A673 (cell line): ENCODE data around the gene DRC7. TPM values are rescaled to one million over a fixed set of nuclear protein-coding genes. Genes with fewer than 3 reads are reported as not detected.
A peak's percentile ranks its signal among the peaks of the same experiment; 100 is the strongest.

Experiments
- BruUV-seq: library from RNA; stranded (reverse); fragments of 400-500 nt; replicated peaks from 2 replicates; lab custom pipeline; 2021; lab: Mats Ljungman, UMichigan
- CTCF ChIA-PET: fragments of 300-600 bp; sonication (Branson Sonifier 250); formaldehyde crosslinking; loops from one replicate; lab custom pipeline; 2022; ENCODE audit warnings: antibody characterized with exemption; lab: Charles Lee
- POLR2A ChIA-PET: fragments of 300-600 bp; sonication (Branson Sonifier 250); formaldehyde crosslinking; loops from one replicate; lab custom pipeline; 2022; ENCODE audit warnings: antibody characterized with exemption; ENCODE audit not compliant: low non-redundant PET; lab: Charles Lee
- DNase-seq: peaks from one replicate; pipeline ENCODE4 v3.0.0-alpha.2; 2015; ENCODE audit warnings: low spot score
- H3K27ac ChIP-seq: fragments of 200-600 bp; sonication (generic); 2 replicates; pipeline ENCODE4 v1.5.1; 2016; ENCODE audit warnings: mixed run types, low read depth, mild to moderate bottlenecking, mixed read lengths, antibody characterized with exemption, low read length; ENCODE audit not compliant: poor library complexity, severe bottlenecking
- H3K27me3 ChIP-seq: fragments of 200-600 bp; sonication (generic); replicated peaks from 2 replicates; pipeline ENCODE4 v1.6.1; 2017; ENCODE audit warnings: mixed run types, low read depth, mild to moderate bottlenecking, mixed read lengths, antibody characterized with exemption, low read length; ENCODE audit not compliant: insufficient read depth, poor library complexity
- H3K36me3 ChIP-seq: fragments of 200-600 bp; sonication (generic); 2 replicates; pipeline ENCODE4 v1.6.1; 2016; ENCODE audit warnings: mixed run types, mild to moderate bottlenecking, mixed read lengths, antibody characterized with exemption, low read length; ENCODE audit not compliant: insufficient read depth, poor library complexity, severe bottlenecking
- H3K4me1 ChIP-seq: fragments of 200-600 bp; sonication (generic); 2 replicates; pipeline ENCODE4 v1.6.1; 2017; ENCODE audit warnings: mixed run types, mild to moderate bottlenecking, mixed read lengths, antibody characterized with exemption, low read length; ENCODE audit not compliant: insufficient read depth, poor library complexity, severe bottlenecking
- H3K4me3 ChIP-seq: fragments of 200-600 bp; sonication (generic); 2 replicates; pipeline ENCODE4 v1.5.1; 2016; ENCODE audit warnings: low read depth, mixed run types, mild to moderate bottlenecking, mixed read lengths, low read length; ENCODE audit not compliant: poor library complexity, severe bottlenecking
- H3K9me3 ChIP-seq: fragments of 200-600 bp; sonication (generic); 2 replicates; pipeline ENCODE4 v1.6.1; 2016; ENCODE audit warnings: mixed run types, low read depth, mild to moderate bottlenecking, mixed read lengths, antibody characterized with exemption, low read length; ENCODE audit not compliant: poor library complexity, severe bottlenecking
- EZH2 ChIP-seq: fragments of 200-600 bp; sonication (generic); IDR thresholded peaks from 2 replicates; pipeline ENCODE4 v1.6.1; 2017; ENCODE audit warnings: borderline replicate concordance, low read depth, mild to moderate bottlenecking, mixed read lengths, antibody characterized with exemption, low read length; ENCODE audit not compliant: poor library complexity, severe bottlenecking
- intact Hi-C: fragments of 100-400 bp; cut with micrococcal nuclease; formaldehyde crosslinking; loops from one replicate; pipeline ENCODE4 v1.10.0; 2022; ENCODE audit not compliant: unreplicated experiment
- total RNA-seq: library from RNA; stranded (reverse); gene quantifications from 2 replicates; pipeline ENCODE4 v1.2.3, GENCODE V29; 2021
- TF ChIP-seq, protein P1 (sequence below): fragments of 300-800, 200-600 bp; sonication (generic); conservative IDR thresholded peaks from 2 replicates; pipeline ENCODE4 v1.5.1; 2017; ENCODE audit warnings: low read depth, mild to moderate bottlenecking, antibody characterized with exemption, low read length, moderate library complexity, mixed read lengths

DRC7 gene
- total RNA-seq, 1 experiment from 2014 or later, result not detected

DNA sequence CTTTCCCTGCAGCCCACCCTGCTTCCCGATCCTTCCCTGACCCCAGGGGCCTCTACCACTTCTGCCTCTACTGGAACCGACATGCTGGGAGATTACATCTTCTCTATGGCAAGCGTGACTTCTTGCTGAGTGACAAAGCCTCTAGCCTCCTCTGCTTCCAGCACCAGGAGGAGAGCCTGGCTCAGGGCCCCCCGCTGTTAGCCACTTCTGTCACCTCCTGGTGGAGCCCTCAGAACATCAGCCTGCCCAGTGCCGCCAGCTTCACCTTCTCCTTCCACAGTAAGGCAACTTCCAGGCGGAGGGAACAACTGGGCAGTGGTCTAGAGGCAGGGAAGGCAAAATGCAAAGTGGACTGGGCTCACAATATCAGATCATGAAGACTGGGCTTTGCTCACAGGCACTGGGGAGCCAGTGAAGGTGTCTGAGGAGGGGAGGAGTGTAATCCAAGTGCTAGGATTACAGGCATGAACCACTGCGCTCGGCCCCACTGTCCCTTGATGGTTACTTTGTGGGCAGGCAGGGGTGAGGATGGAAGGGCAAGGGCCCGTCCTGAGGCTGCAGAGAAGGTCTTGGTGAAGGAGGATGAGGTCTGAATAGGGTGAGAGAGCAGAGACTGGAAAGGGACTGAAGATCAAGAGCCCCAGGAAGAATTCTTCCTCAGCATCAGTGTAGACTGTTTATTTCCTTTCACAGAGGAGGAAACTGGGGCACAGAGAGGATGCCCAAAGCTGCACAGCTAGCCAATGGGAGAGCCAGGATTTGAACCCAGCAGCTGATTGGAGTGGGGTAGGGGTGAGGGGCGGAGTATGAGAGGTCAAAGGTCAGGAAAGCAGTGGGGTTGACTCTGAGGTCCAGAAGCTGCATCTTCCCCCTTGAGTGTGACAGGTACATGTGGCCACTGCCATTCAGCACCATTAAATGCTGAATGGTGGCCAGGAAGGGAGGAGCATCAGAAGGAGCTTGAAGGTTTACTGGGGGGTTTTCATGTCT, 43.0 kb upstream of the DRC7 start:
- H3K27ac ChIP-seq, result no peak overlapping the region
- no peak for DNase-seq
- POLR2A ChIA-PET, result interaction anchor here (0.5 kb wide), 1 partner anchor 720 kb away, joined by 4 read pairs; the partner anchor contains the start of gene HERPUD1
- no peaks in the 10 kb centered on the region for H3K9me3 ChIP-seq
- intact Hi-C loops, result no loop called here
- no TSS peak for BruUV-seq
- no peak overlapping the region for H3K4me3 ChIP-seq
- no peaks in the 10 kb centered on the region for H3K4me1 ChIP-seq
- TF ChIP-seq, protein P1, sequence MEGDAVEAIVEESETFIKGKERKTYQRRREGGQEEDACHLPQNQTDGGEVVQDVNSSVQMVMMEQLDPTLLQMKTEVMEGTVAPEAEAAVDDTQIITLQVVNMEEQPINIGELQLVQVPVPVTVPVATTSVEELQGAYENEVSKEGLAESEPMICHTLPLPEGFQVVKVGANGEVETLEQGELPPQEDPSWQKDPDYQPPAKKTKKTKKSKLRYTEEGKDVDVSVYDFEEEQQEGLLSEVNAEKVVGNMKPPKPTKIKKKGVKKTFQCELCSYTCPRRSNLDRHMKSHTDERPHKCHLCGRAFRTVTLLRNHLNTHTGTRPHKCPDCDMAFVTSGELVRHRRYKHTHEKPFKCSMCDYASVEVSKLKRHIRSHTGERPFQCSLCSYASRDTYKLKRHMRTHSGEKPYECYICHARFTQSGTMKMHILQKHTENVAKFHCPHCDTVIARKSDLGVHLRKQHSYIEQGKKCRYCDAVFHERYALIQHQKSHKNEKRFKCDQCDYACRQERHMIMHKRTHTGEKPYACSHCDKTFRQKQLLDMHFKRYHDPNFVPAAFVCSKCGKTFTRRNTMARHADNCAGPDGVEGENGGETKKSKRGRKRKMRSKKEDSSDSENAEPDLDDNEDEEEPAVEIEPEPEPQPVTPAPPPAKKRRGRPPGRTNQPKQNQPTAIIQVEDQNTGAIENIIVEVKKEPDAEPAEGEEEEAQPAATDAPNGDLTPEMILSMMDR, result 0 out of 2 replicates have a peak, but pooled peaks have one; percentile 11
- no peak for TF ChIP-seq EZH2
- CTCF ChIA-PET, result interaction anchor here (0.6 kb wide), 2 partner anchors 62 to 475 kb away, joined by 4 to 10 read pairs; no protein-coding TSS in a partner anchor
- H3K27me3 ChIP-seq, result no peaks in the 10 kb centered on the region
- no peaks in the 10 kb centered on the region for H3K36me3 ChIP-seq

DNA sequence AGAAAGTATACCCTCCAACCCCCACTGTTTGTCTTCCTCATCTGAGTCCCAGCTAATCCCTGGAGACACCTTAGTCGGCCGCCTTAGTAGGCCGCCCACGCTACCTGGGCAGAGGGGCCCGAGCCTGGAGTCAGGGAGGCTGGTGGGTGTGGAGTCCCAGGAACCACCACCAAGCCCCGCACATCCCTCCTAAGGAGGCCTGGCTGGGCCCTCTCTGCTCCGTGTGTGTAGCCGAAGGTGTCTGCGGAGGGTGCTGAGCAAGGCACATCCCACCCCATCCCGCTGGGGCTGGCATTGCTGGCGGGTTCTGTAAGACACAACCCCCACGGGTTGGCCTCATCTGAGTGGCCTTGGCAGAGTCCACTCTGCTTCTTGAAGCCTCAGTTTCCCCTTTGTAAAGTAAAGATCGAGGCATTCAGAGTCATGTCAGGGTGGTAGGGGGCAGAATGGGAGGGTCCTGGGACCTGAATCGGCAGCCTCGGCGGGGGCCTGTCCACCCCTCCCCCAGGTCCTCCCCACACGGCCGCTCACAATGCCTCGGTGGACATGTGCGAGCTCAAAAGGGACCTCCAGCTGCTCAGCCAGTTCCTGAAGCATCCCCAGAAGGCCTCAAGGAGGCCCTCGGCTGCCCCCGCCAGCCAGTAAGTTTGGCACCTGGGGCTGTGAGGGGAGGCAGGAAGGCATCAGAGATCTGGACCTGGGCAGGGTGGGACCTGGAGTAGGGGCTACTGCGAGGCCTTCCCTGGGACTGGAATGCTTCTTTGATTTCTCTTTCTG, 41.7 kb upstream of the DRC7 start:
- POLR2A ChIA-PET, result interaction anchor here (0.5 kb wide), 1 partner anchor 721 kb away, joined by 4 read pairs; the partner anchor contains the start of gene HERPUD1
- Histone ChIP-seq H3K27ac (no peak overlapping the region), H3K4me1 (no peaks in the 10 kb centered on the region), H3K4me3 (no peak overlapping the region), H3K36me3 (no peaks in the 10 kb centered on the region), H3K9me3 (no peaks in the 10 kb centered on the region), H3K27me3 (no peaks in the 10 kb centered on the region)
- no peak for DNase-seq
- intact Hi-C loops, result no loop called here
- BruUV-seq, result no TSS peak
- TF ChIP-seq, protein P1, result no peak
- TF ChIP-seq EZH2, result no peak
- CTCF ChIA-PET, result no interaction called here

DNA sequence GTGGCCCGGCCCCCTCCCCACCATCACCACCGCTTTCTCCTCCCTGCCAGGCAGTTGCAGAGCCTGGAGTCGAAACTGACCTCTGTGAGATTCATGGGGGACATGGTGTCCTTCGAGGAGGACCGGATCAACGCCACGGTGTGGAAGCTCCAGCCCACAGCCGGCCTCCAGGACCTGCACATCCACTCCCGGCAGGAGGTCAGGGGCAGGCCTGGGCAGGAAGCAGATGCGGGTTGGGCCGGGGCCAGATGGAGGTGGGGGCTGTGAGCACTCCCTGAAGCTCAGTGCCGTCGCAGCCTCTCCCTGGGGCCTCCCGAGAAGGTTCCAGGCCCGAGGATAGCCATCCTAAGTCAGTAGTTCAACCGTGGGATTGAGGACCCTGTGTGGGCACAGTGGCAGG, 40.7 kb upstream of the DRC7 start:
- TF ChIP-seq, protein P1, result no peak
- no peak for TF ChIP-seq EZH2
- ChIA-PET CTCF (no interaction called here), POLR2A (no interaction called here)
- BruUV-seq, result no TSS peak
- Histone ChIP-seq H3K27ac (no peak overlapping the region), H3K4me3 (no peak overlapping the region), H3K9me3 (no peaks in the 10 kb centered on the region), H3K36me3 (no peaks in the 10 kb centered on the region), H3K27me3 (no peaks in the 10 kb centered on the region), H3K4me1 (no peaks in the 10 kb centered on the region)
- intact Hi-C loops, result no loop called here
- no peak for DNase-seq
